K562 (cell line): ENCODE measurements around the gene GALNT18. TPM values are rescaled to one million over a fixed set of nuclear protein-coding genes. Genes with fewer than 3 reads are reported as not detected.

Experiments used
- ATAC-seq: fragments of 200-7000 bp; cut with Tn5 transposase; 3 replicates; pipeline ENCODE4 v1.9.1; 2020; ENCODE audit warnings: moderate library complexity
- BruUV-seq: library from RNA; stranded (reverse); fragments of 400-500 nt; replicated peaks from 2 replicates; lab custom pipeline; 2021; lab: Mats Ljungman, UMichigan
- CTCF ChIA-PET: fragments of 300-600 bp; formaldehyde crosslinking; extraction: SDS; loops from one replicate; lab custom pipeline; 2021; ENCODE audit warnings: low intra/inter-chr PET ratio; lab: Yijun Ruan, JAX
- POLR2A ChIA-PET: fragments of 300-600, 350-650 bp; sonication (Branson Sonifier 250); formaldehyde crosslinking; extraction: SDS; loops from one replicate; lab custom pipeline; 2021; ENCODE audit warnings: antibody characterized with exemption, inconsistent platforms; lab: Yijun Ruan, JAX
- DNase-seq, 4 experiments: peaks; one replicate each; pipeline versions ENCODE4 v3.0.0 to v3.0.0-alpha.2; 2011 to 2018; ENCODE audit warnings: low spot score in 3 of 4, mixed read lengths in 3 of 4; ENCODE audit errors: extremely low read depth in 1 of 4
- FAIRE-seq: peaks from 2 replicates; lab custom pipeline; 2011; peaks lifted over from hg19 to GRCh38; lab: Jason Lieb, UNC
- H2AFZ ChIP-seq: 2 replicates; pipeline ENCODE4 v1.6.0; 2011; ENCODE audit warnings: low read depth, low read length, control low read depth, inconsistent platforms
- H3K27ac ChIP-seq: fragments of 200-600 bp; 3 replicates; pipeline ENCODE4 v1.8.0; 2011; ENCODE audit warnings: low read depth, mild to moderate bottlenecking, control low read depth, inconsistent platforms, low read length, moderate library complexity, mixed read lengths; ENCODE audit errors: extremely low read depth
- H3K27me3 ChIP-seq, 2 experiments: fragments of 300-600 bp in 1 of 2; 2 replicates in 1 of 2; 3 replicates in 1 of 2; pipeline versions ENCODE4 v1.6.0 to v1.8.0; 2011; ENCODE audit warnings: inconsistent platforms in 2 of 2, low read length in 2 of 2, mild to moderate bottlenecking in 1 of 2, mixed read lengths in 1 of 2, moderate library complexity in 1 of 2; ENCODE audit not compliant: control insufficient read depth in 2 of 2, insufficient read depth in 2 of 2
- H3K36me3 ChIP-seq: fragments of 300-600 bp; 3 replicates; pipeline ENCODE4 v1.8.0; 2011; ENCODE audit warnings: mild to moderate bottlenecking, low read length, inconsistent platforms; ENCODE audit not compliant: control insufficient read depth, insufficient read depth
- H3K4me1 ChIP-seq, 2 experiments: fragments of 200-600 bp in 1 of 2; replicated peaks in 1 of 2; 2 replicates in 1 of 2; 3 replicates in 1 of 2; pipeline versions ENCODE4 v1.5.1 to v1.8.0; 2011; ENCODE audit warnings: inconsistent platforms in 2 of 2, low read length in 2 of 2, mild to moderate bottlenecking in 1 of 2, mixed read lengths in 1 of 2, moderate library complexity in 1 of 2; ENCODE audit not compliant: control insufficient read depth in 2 of 2, insufficient read depth in 2 of 2
- H3K4me2 ChIP-seq: 2 replicates; pipeline ENCODE4 v1.6.1; 2011; ENCODE audit warnings: low read length, control low read depth, inconsistent platforms, mixed read lengths; ENCODE audit not compliant: insufficient read depth
- H3K4me3 ChIP-seq: fragments of 200-600 bp; sonication (generic), shearing (Covaris generic); 2 replicates; pipeline ENCODE4 v1.5.1; 2016; ENCODE audit warnings: control low read depth, inconsistent platforms
- H3K79me2 ChIP-seq: fragments of 200-600 bp; 3 replicates; pipeline ENCODE4 v1.8.0; 2011; ENCODE audit warnings: low read length, inconsistent platforms; ENCODE audit not compliant: control insufficient read depth, insufficient read depth
- H3K9ac ChIP-seq, 2 experiments: 2 replicates each; pipeline versions ENCODE4 v1.6.0 to v1.6.1; 2011; ENCODE audit warnings: low read depth in 2 of 2, low read length in 2 of 2, control low read depth in 1 of 2, inconsistent platforms in 1 of 2, mild to moderate bottlenecking in 1 of 2, mixed read lengths in 1 of 2; ENCODE audit not compliant: insufficient read depth in 1 of 2
- H3K9me1 ChIP-seq: one replicate; pipeline ENCODE4 v1.6.0; 2011; ENCODE audit warnings: inconsistent platforms, mild to moderate bottlenecking, low read length, moderate library complexity; ENCODE audit not compliant: control insufficient read depth, insufficient read depth
- H3K9me3 ChIP-seq: replicated peaks from 2 replicates; pipeline ENCODE4 v1.5.1; 2011; ENCODE audit warnings: low read depth, low read length, inconsistent platforms; ENCODE audit not compliant: control insufficient read depth, insufficient read depth
- H4K20me1 ChIP-seq: replicated peaks from 2 replicates; pipeline ENCODE4 v1.6.1; 2011; ENCODE audit warnings: low read length, inconsistent platforms, mixed read lengths; ENCODE audit not compliant: control insufficient read depth, insufficient read depth
- CBX2 ChIP-seq: fragments of 200-600 bp; sonication (generic); IDR thresholded peaks from one replicate; pipeline ENCODE4 v1.6.1; 2012; ENCODE audit warnings: mild to moderate bottlenecking, low read length, inconsistent platforms; ENCODE audit not compliant: insufficient read depth, poor library complexity, severe bottlenecking
- NONO ChIP-seq, 2 experiments: fragments of 200-400 bp in 1 of 2; fragments of 450-650 bp in 1 of 2; formaldehyde crosslinking in 1 of 2; IDR thresholded peaks; 2 replicates each; pipeline ENCODE4 v1.6.1; 2017; ENCODE audit warnings: low read depth in 2 of 2, mild to moderate bottlenecking in 2 of 2, moderate library complexity in 2 of 2, low read length in 1 of 2
- SMAD2 ChIP-seq: fragments of 150-350 bp; IDR thresholded peaks from 2 replicates; pipeline ENCODE4 v1.6.1; 2014; ENCODE audit warnings: low read depth, mild to moderate bottlenecking, low read length
- SMC3 ChIP-seq: conservative IDR thresholded peaks from 2 replicates; pipeline ENCODE4 v1.6.1; 2011; ENCODE audit warnings: low read depth, low read length, improper control_type of control experiment; ENCODE audit not compliant: insufficient read depth
- STAT5B ChIP-seq: fragments of 250-450 bp; sonication (Bioruptor Pico); IDR thresholded peaks from 2 replicates; pipeline ENCODE4 v1.8.0; 2021; ENCODE audit warnings: mild to moderate bottlenecking, inconsistent platforms
- TSC22D4 ChIP-seq: fragments of 450-650 bp; IDR thresholded peaks from 2 replicates; pipeline ENCODE4 v1.6.1; 2016; ENCODE audit warnings: missing genetic modification characterization, missing biosample characterization, control low read depth
- ZBTB49 ChIP-seq: sonication (generic); formaldehyde crosslinking; IDR thresholded peaks from 2 replicates; pipeline ENCODE4 v1.8.0; 2022; ENCODE audit warnings: missing genetic modification reagents, mild to moderate bottlenecking, borderline replicate concordance
- ZBTB9 ChIP-seq: fragments of 450-650 bp; formaldehyde crosslinking; IDR thresholded peaks from 2 replicates; pipeline ENCODE4 v1.4.0; 2020; ENCODE audit warnings: mild to moderate bottlenecking, moderate library complexity
- ZNF589 ChIP-seq: fragments of 200-800 bp; sonication (Bioruptor generic); IDR thresholded peaks from 2 replicates; pipeline ENCODE4 v1.6.1; 2016; ENCODE audit warnings: low read depth, missing genetic modification characterization, missing compliant biosample characterization
- ZNF655 ChIP-seq: fragments of 250-450 bp; sonication (Bioruptor Pico); IDR thresholded peaks from 2 replicates; pipeline ENCODE4 v1.5.0; 2021
- ZNF77 ChIP-seq: fragments of 250-450 bp; sonication (Bioruptor Pico); IDR thresholded peaks from 2 replicates; pipeline ENCODE4 v1.5.0; 2020
- ZNF780A ChIP-seq: fragments of 250-450 bp; sonication (Bioruptor Pico); IDR thresholded peaks from 2 replicates; pipeline ENCODE4 v1.5.0; 2021; ENCODE audit warnings: mild to moderate bottlenecking
- WGBS: fragments of 100-300 bp; shearing (Covaris generic); methylation state at CpG from one replicate; pipeline ENCODE4 v1.1.6; 2016; ENCODE audit warnings: low coverage, mixed read lengths; ENCODE audit not compliant: insufficient coverage; ENCODE audit errors: missing lambda C conversion rate; 5-methylcytosine and 5-hydroxymethylcytosine counted together
- in situ Hi-C: fragments of 300-500 bp; cut with MboI; formaldehyde crosslinking; loops from 4 replicates; pipeline ENCODE4 v1.15.0; 2018; ENCODE audit warnings: inconsistent platforms, mixed read lengths
- intact Hi-C: fragments of 100-400 bp; cut with micrococcal nuclease; formaldehyde crosslinking; loops from 2 replicates; pipeline ENCODE4 v1.14.2; 2022
- polyA plus RNA-seq, 8 experiments: library from polyadenylated mRNA; depleted of rRNA in 4 of 8; stranded (reverse) in 5 of 8; unstranded in 3 of 8; fragments of >200 nt; fragmentation: Nextera tagmentation in 2 of 8; fragmentation: Illumina TruSeq in 1 of 8; extraction: Ambion mirVana in 2 of 8; extraction: Trizol in 1 of 8; gene quantifications; 2 replicates each; pipeline versions ENCODE4 v1.2.1 to v1.2.3, GENCODE V29; 2011 to 2014; ENCODE audit warnings: inconsistent platforms in 1 of 8, missing spikeins in 1 of 8
- total RNA-seq, 7 experiments: library from RNA; depleted of rRNA in 6 of 7; stranded (reverse); fragments of >200 nt in 6 of 7; fragmentation: Illumina TruSeq in 2 of 7; extraction: Trizol in 2 of 7; gene quantifications; 2 replicates each; pipeline versions ENCODE4 v1.2.1 to v1.2.3, GENCODE V29; 2011 to 2021; ENCODE audit warnings: low replicate concordance in 1 of 7

The GALNT18 gene
- total and polyA plus RNA-seq, 9 of the 15 experiments (the other 6 are each of a cell fraction or from before 2014, with no cell fraction given), result not detected

- no peak for TF ChIP-seq SMC3
- TF ChIP-seq ZBTB9 (CRISPR knock-in tag), result no peak
- TF ChIP-seq ZNF780A (CRISPR knock-in tag), result no peak
- TF ChIP-seq ZNF77, result no peak
- no peak for TF ChIP-seq SMAD2
- TF ChIP-seq STAT5B (CRISPR knock-in tag), result no peak
- TF ChIP-seq ZBTB49, result no peak
Measured at GRCh38 chr11:11636671-11637070, 14.9 kb upstream of the GALNT18 start (continued).

GRCh38 chr11:11635443-11635842 is 13.6 kb upstream of the GALNT18 start:
- no peaks in the 10 kb centered on the region for H3K4me1 ChIP-seq
- no peak overlapping the region for H3K27ac ChIP-seq
- TF ChIP-seq ZNF655 (CRISPR knock-in tag), result no peak
- no peak for TF ChIP-seq ZNF589
- no peak for TF ChIP-seq CBX2
- TF ChIP-seq NONO (IDR thresholded peaks at IDR 0.05; ENCODE audit: low read depth in 2 of 2, low read length in 1 of 2), result no peak
- TF ChIP-seq TSC22D4, result no peak
- FAIRE-seq, result no peak
- no peaks in the 10 kb centered on the region for H4K20me1 ChIP-seq
- in situ Hi-C loops (no loop called here), intact Hi-C loops (no loop called here)
- ChIA-PET POLR2A (interaction anchor here (0.6 kb wide), 2 partner anchors 238 to 602 kb away, joined by 3 read pairs; no protein-coding TSS in a partner anchor), CTCF (no interaction called here)
- no peaks in the 10 kb centered on the region for H3K9me1 ChIP-seq
- BruUV-seq, result no TSS peak
- ATAC-seq, result no peak
- 4% methylated on average over 5 of the region's 5 CpGs for WGBS
- no peaks in the 10 kb centered on the region for H3K36me3 ChIP-seq
- no peak overlapping the region for H3K4me3 ChIP-seq
- H3K9ac ChIP-seq, result no peak overlapping the region
- no peak overlapping the region for H3K4me2 ChIP-seq
- peaks cover 2 to 11% of the 10 kb centered on the region in 2 experiments; a peak in 2 of 5 replicates for H3K27me3 ChIP-seq
- H3K9me3 ChIP-seq, result no peaks in the 10 kb centered on the region
- no peak for DNase-seq
- H3K79me2 ChIP-seq, result no peaks in the 10 kb centered on the region
- no peak overlapping the region for H2AFZ ChIP-seq
